Prostate gland (tissue), 2 donors: ENCODE results near the gene ERICH6. TPM values are rescaled to one million over a fixed set of nuclear protein-coding genes. Genes with fewer than 3 reads are reported as not detected.

Experiments
- DNase-seq: peaks from one replicate; pipeline ENCODE4 v3.0.0-alpha.2; 2019; ENCODE audit warnings: low spot score
- H3K27ac ChIP-seq, 2 donors: fragments of 200-600 bp; sonication (generic); 2 replicates each; pipeline ENCODE4 v1.5.1; 2017 to 2019
- H3K27me3 ChIP-seq: fragments of 200-600 bp; sonication (generic); replicated peaks from 2 replicates; pipeline ENCODE4 v1.5.1; 2019; ENCODE audit not compliant: insufficient read depth
- H3K36me3 ChIP-seq, 2 donors: fragments of 200-600 bp; sonication (generic); 1 replicate in 1 of 2; 2 replicates in 1 of 2; pipeline versions ENCODE4 v1.5.1 to v1.8.1; 2017 to 2019
- H3K4me1 ChIP-seq: fragments of 200-600 bp; sonication (generic); replicated peaks from 2 replicates; pipeline ENCODE4 v1.5.1; 2019
- H3K4me3 ChIP-seq, 2 donors: fragments of 200-600 bp; sonication (generic); 2 replicates each; pipeline ENCODE4 v1.5.1; 2017 to 2019
- H3K9me3 ChIP-seq: fragments of 200-600 bp; sonication (generic); 2 replicates; pipeline ENCODE4 v1.5.1; 2017
- CTCF ChIP-seq, 4 experiments: fragments of 200-600 bp in 2 of 4; fragments of 450-650 bp in 2 of 4; sonication (generic) in 2 of 4; IDR thresholded peaks; 1 replicate in 3 of 4; 2 replicates in 1 of 4; pipeline ENCODE4 v1.5.1; 2016 to 2019; ENCODE audit warnings: antibody characterized with exemption in 4 of 4, mild to moderate bottlenecking in 2 of 4, moderate library complexity in 2 of 4
- POLR2A ChIP-seq: fragments of 450-650 bp; IDR thresholded peaks from one replicate; pipeline ENCODE4 v1.6.1; 2016; ENCODE audit warnings: antibody characterized with exemption, mild to moderate bottlenecking
- POLR2AphosphoS5 ChIP-seq: sonication (generic); formaldehyde crosslinking; IDR thresholded peaks from one replicate; pipeline ENCODE4 v1.6.1; 2017; ENCODE audit warnings: antibody characterized with exemption
- WGBS: methylation state at CpG from one replicate; pipeline ENCODE4 v1.1.5; 2018; 5-methylcytosine and 5-hydroxymethylcytosine counted together
- intact Hi-C: fragments of 100-400 bp; cut with DNase I; formaldehyde crosslinking; loops from one replicate; pipeline ENCODE4 v1.14.2; 2022
- total RNA-seq, 2 donors: library from RNA; depleted of rRNA; stranded (reverse); fragments of >200 nt; gene quantifications; one replicate each; pipeline ENCODE4 v1.1.0, GENCODE V29; 2016

Gene ERICH6
- total RNA-seq, 2 donors from 2014 or later = 0.09 to 0.57 TPM

GRCh38 chr3:150739877-150740645 lies 36.3 kb upstream of the ERICH6 start:
- no peak for DNase-seq
- Histone ChIP-seq H3K36me3 (no peaks in the 10 kb centered on the region), H3K4me1 (peaks cover 10% of the 10 kb centered on the region), H3K27ac (no peak overlapping the region), H3K27me3 (no peaks in the 10 kb centered on the region), H3K4me3 (no peak overlapping the region), H3K9me3 (no peaks in the 10 kb centered on the region)
- intact Hi-C loops = no loop called here
- no peak for TF ChIP-seq CTCF (IDR thresholded peaks at IDR 0.05)
- no peak for TF ChIP-seq POLR2AphosphoS5
- TF ChIP-seq POLR2A = no peak
- WGBS = 89% methylated on average over 8 of the region's 8 CpGs

- intact Hi-C loops = no loop called here
- Histone ChIP-seq H3K9me3 (no peaks in the 10 kb centered on the region), H3K36me3 (no peaks in the 10 kb centered on the region), H3K4me1 (peaks cover 6% of the 10 kb centered on the region), H3K27ac (no peak overlapping the region), H3K4me3 (no peak overlapping the region), H3K27me3 (no peaks in the 10 kb centered on the region)
- DNase-seq = no peak
- WGBS = 87% methylated on average over 7 of the region's 7 CpGs
- TF ChIP-seq POLR2A (no peak), POLR2AphosphoS5 (no peak), CTCF (IDR thresholded peaks at IDR 0.05) (no peak)
These were observed 35.6 kb upstream of the ERICH6 start for GRCh38 chr3:150739200-150739863.

GRCh38 chr3:150738688-150739087 lies 35.0 kb upstream of the ERICH6 start:
- peaks cover 6% of the 10 kb centered on the region for H3K4me1 ChIP-seq
- no peak overlapping the region for H3K27ac ChIP-seq

GRCh38 chr3:150737874-150738679 lies 34.4 kb upstream of the ERICH6 start:
- Histone ChIP-seq H3K9me3 (no peaks in the 10 kb centered on the region), H3K36me3 (no peaks in the 10 kb centered on the region), H3K4me3 (no peak overlapping the region), H3K27me3 (no peaks in the 10 kb centered on the region), H3K27ac (no peak overlapping the region), H3K4me1 (no peaks in the 10 kb centered on the region)
- DNase-seq = no peak
- intact Hi-C loops = no loop called here
- WGBS = 86% methylated on average over 2 of the region's 2 CpGs
- TF ChIP-seq POLR2AphosphoS5 = no peak
- no peak for TF ChIP-seq CTCF (IDR thresholded peaks at IDR 0.05)
- no peak for TF ChIP-seq POLR2A

More at GRCh38 chr3:150738688-150739087, 35.0 kb upstream of the ERICH6 start:
- H3K27me3 ChIP-seq = no peaks in the 10 kb centered on the region
- intact Hi-C loops = no loop called here
- H3K4me3 ChIP-seq = no peak overlapping the region
- H3K9me3 ChIP-seq = no peaks in the 10 kb centered on the region
- WGBS = 45% methylated on average over 4 of the region's 4 CpGs
- TF ChIP-seq CTCF (IDR thresholded peaks at IDR 0.05) = no peak
- no peak for TF ChIP-seq POLR2AphosphoS5
- TF ChIP-seq POLR2A = no peak
- DNase-seq = no peak
- no peaks in the 10 kb centered on the region for H3K36me3 ChIP-seq
